IPS-15b (cell line): ENCODE results near the gene PRMT5.
A peak's percentile ranks its signal among the peaks of the same experiment; 100 is the strongest.
"Not testable (repeated sequence)": the region's sequence is repeated elsewhere in the genome, so short reads cannot be mapped to it uniquely, and the experiment has no call there.

Source experiments
- H3K27me3 ChIP-seq: one replicate; pipeline ENCODE4 v1.6.1; 2013; ENCODE audit warnings: low read length; ENCODE audit not compliant: control insufficient read depth, insufficient read depth
- H3K36me3 ChIP-seq: one replicate; pipeline ENCODE4 v1.6.1; 2013; ENCODE audit warnings: low read length; ENCODE audit not compliant: control insufficient read depth, insufficient read depth
- H3K4me1 ChIP-seq: one replicate; pipeline ENCODE4 v1.6.1; 2013; ENCODE audit warnings: mild to moderate bottlenecking, low read length; ENCODE audit not compliant: control insufficient read depth, insufficient read depth
- H3K4me3 ChIP-seq: one replicate; pipeline ENCODE4 v1.5.1; 2013; ENCODE audit warnings: low read depth, low read length
- H3K9ac ChIP-seq: one replicate; pipeline ENCODE4 v1.6.1; 2013; ENCODE audit warnings: low read depth, mild to moderate bottlenecking, low read length
- H3K9me3 ChIP-seq: one replicate; pipeline ENCODE4 v1.6.1; 2013; ENCODE audit warnings: mild to moderate bottlenecking, low read length; ENCODE audit not compliant: control insufficient read depth, insufficient read depth

Gene PRMT5

GRCh38 chr14:22926316-22926715 is 2.9 kb downstream of the PRMT5 start:
- Histone ChIP-seq H3K36me3 (peaks cover 29% of the 10 kb centered on the region), H3K9ac (no peak overlapping the region)

GRCh38 chr14:22925513-22925912 is 3.7 kb downstream of the PRMT5 start:
- H3K36me3 ChIP-seq, result peaks cover 33% of the 10 kb centered on the region

More at GRCh38 chr14:22926316-22926715, 2.9 kb downstream of the PRMT5 start:
- H3K4me3 ChIP-seq, result no peak overlapping the region
- H3K9me3 ChIP-seq, result no peaks in the 10 kb centered on the region
- no peaks in the 10 kb centered on the region for H3K27me3 ChIP-seq
- no peaks in the 10 kb centered on the region for H3K4me1 ChIP-seq

GRCh38 chr14:22923746-22924145 is 5.4 kb downstream of the PRMT5 start:
- no peaks in the 10 kb centered on the region for H3K27me3 ChIP-seq
- no peak overlapping the region for H3K9ac ChIP-seq
- no peak overlapping the region for H3K4me3 ChIP-seq
- H3K9me3 ChIP-seq, result no peaks in the 10 kb centered on the region
- H3K4me1 ChIP-seq, result no peaks in the 10 kb centered on the region
- H3K36me3 ChIP-seq, result peaks cover 31% of the 10 kb centered on the region

More at GRCh38 chr14:22925513-22925912, 3.7 kb downstream of the PRMT5 start:
- Histone ChIP-seq H3K9ac (no peak overlapping the region), H3K4me3 (no peak overlapping the region), H3K27me3 (no peaks in the 10 kb centered on the region), H3K9me3 (no peaks in the 10 kb centered on the region), H3K4me1 (no peaks in the 10 kb centered on the region)

DNA sequence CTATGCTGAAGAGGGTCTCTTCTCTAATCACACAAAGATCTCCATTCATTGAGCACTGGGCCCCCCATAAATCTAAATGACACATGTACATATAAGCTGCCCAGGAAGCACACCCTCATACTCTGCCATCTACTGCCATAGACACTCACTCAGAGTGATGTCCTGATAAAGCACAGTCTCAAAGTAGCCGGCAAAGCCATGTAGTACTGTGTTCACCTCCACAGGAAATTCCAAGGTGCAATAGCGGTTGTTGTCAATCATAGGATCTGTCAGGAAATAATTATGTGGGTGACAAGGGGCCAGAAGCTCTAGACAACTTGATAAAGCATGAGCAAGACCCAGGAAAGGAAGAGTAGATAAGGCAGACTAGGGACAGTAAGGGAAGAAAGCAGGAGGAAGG is 6.9 kb downstream of the PRMT5 start:
- Histone ChIP-seq H3K27me3 (no peaks in the 10 kb centered on the region), H3K4me3 (no peak overlapping the region), H3K9ac (no peak overlapping the region), H3K4me1 (no peaks in the 10 kb centered on the region), H3K9me3 (no peaks in the 10 kb centered on the region), H3K36me3 (peaks cover 29% of the 10 kb centered on the region)

- Histone ChIP-seq H3K27me3 (no peaks in the 10 kb centered on the region), H3K9me3 (no peaks in the 10 kb centered on the region), H3K9ac (no peak overlapping the region), H3K4me1 (no peaks in the 10 kb centered on the region), H3K4me3 (no peak overlapping the region), H3K36me3 (peaks cover 28% of the 10 kb centered on the region)
These were observed 8.5 kb downstream of the PRMT5 start for GRCh38 chr14:22920697-22921096.

DNA sequence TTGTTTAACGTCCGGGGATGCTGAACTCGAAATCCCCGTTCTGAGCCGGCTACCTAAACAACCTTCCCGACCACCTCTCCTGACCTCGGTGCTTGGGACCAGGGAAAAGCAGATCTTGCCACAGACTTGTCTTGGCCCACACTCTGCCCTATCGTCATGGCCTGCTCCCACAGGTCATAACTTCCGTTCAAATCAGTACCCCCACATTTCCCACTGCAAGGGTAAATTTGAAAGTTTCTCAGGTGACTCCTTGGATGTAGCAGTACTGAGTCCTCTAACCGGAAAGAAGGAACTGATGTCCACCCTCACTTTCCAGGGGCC is 9.6 kb downstream of the PRMT5 start:
- Histone ChIP-seq H3K4me3 (peak overlapping the region; percentile 63), H3K9me3 (no peaks in the 10 kb centered on the region), H3K36me3 (peaks cover 25% of the 10 kb centered on the region), H3K4me1 (no peaks in the 10 kb centered on the region), H3K9ac (no peak overlapping the region), H3K27me3 (no peaks in the 10 kb centered on the region)

GRCh38 chr14:22918804-22919600 is 10.2 kb downstream of the PRMT5 start, which contains the start of gene RBM23:
TSS of gene RBM23 (minus strand) at chr14:22919149.
- peak within 1 kb of the TSS; percentile 38 for H3K9ac ChIP-seq
- H3K4me1 ChIP-seq, result no peaks in the 10 kb centered on the region
- H3K36me3 ChIP-seq, result peaks cover 19% of the 10 kb centered on the region
- no peaks in the 10 kb centered on the region for H3K9me3 ChIP-seq
- H3K27me3 ChIP-seq, result no peaks in the 10 kb centered on the region
- peak within 1 kb of the TSS; percentile 95 for H3K4me3 ChIP-seq

- no peaks in the 10 kb centered on the region for H3K4me1 ChIP-seq
- no peak overlapping the region for H3K4me3 ChIP-seq
- no peaks in the 10 kb centered on the region for H3K27me3 ChIP-seq
- peaks cover 6% of the 10 kb centered on the region for H3K36me3 ChIP-seq
- H3K9me3 ChIP-seq, result no peaks in the 10 kb centered on the region
- H3K9ac ChIP-seq, result no peak overlapping the region
These were observed 13.2 kb downstream of the PRMT5 start for GRCh38 chr14:22915886-22916521.

DNA sequence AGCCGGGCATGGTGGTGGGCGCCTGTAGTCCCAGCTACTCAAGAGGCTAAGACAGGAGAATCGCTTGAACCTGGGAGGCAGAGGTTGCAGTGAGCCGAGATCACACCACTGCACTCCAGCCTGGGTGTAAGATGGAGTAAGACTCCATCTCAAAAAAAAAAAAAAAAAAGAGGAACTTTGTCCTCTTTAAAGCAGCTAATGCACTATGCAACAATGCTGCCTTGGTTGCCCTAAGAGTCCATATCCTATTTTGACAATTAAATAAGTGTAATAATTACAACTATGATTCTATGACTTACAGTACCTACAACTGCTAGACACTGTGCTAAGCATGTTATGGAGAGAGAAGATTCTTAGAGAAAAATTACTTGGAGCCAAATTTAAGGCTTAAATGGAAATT is 14.3 kb downstream of the PRMT5 start:
- H3K9me3 ChIP-seq, H3K4me3 ChIP-seq, H3K4me1 ChIP-seq, H3K36me3 ChIP-seq, H3K9ac ChIP-seq, H3K27me3 ChIP-seq: not testable (repeated sequence)

DNA sequence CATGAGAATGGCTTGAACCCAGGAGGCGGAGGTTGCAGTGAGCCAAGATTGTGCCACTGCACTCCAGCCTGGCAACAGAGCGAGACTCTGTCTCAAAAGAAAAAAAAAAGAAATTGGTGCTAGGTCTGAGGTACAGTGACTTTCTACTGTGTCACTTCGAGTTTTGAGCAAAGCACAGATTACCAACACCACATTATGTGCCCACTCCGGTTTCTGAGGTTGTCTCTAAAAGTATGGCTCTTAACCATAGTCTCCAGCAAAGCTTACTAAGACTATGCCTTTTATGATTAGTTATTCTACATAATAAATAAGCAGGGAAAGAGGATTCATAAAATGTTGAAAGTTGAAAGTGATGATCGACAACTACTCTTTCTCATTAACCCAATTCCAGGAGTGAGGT is 18.3 kb downstream of the PRMT5 start:
- Histone ChIP-seq H3K9ac (no peak overlapping the region), H3K9me3 (no peaks in the 10 kb centered on the region), H3K4me3 (no peak overlapping the region), H3K4me1 (no peaks in the 10 kb centered on the region), H3K36me3 (peaks cover 10% of the 10 kb centered on the region), H3K27me3 (no peaks in the 10 kb centered on the region)

- Histone ChIP-seq H3K27me3 (no peaks in the 10 kb centered on the region), H3K4me1 (no peaks in the 10 kb centered on the region), H3K9me3 (no peaks in the 10 kb centered on the region), H3K9ac (no peak overlapping the region), H3K4me3 (no peak overlapping the region), H3K36me3 (peaks cover 26% of the 10 kb centered on the region)
These were observed 20.6 kb downstream of the PRMT5 start for GRCh38 chr14:22908601-22909000.

- Histone ChIP-seq H3K4me1 (no peaks in the 10 kb centered on the region), H3K9me3 (no peaks in the 10 kb centered on the region), H3K27me3 (no peaks in the 10 kb centered on the region), H3K4me3 (no peak overlapping the region), H3K9ac (no peak overlapping the region), H3K36me3 (peaks cover 26% of the 10 kb centered on the region)
These were observed 21.7 kb downstream of the PRMT5 start for GRCh38 chr14:22907429-22907828.
